T-cell (primary cell): ENCODE data around the gene HLA-DMB. TPM values are rescaled to one million over a fixed set of nuclear protein-coding genes. Genes with fewer than 3 reads are reported as not detected.

Source experiments
- ATAC-seq, 4 experiments: fragments of 200-7000 bp in 3 of 4; fragments of 150-1000 bp in 1 of 4; cut with Tn5 transposase; replicated peaks in 1 of 4; 1 replicate in 3 of 4; 2 replicates in 1 of 4; pipeline ENCODE4 v1.10.0; 2021; ENCODE audit warnings: moderate library complexity in 3 of 4, mild to moderate bottlenecking in 2 of 4, moderate number of reproducible peaks in 1 of 4
- CTCF ChIA-PET, 2 donors: fragments of 300-600 bp; sonication (Branson Sonifier 250); formaldehyde crosslinking; loops; one replicate each; lab custom pipeline; 2022; ENCODE audit warnings: antibody characterized with exemption in 2 of 2; lab: Charles Lee
- POLR2A ChIA-PET, 2 donors: fragments of 300-600 bp; sonication (Branson Sonifier 250); formaldehyde crosslinking; loops; one replicate each; lab custom pipeline; 2022; ENCODE audit warnings: antibody characterized with exemption in 2 of 2; lab: Charles Lee
- DNase-seq, 35 experiments: peaks; one replicate each; pipeline versions ENCODE4 v3.0.0 to v3.0.0-alpha.2; 2013 to 2023
- H3K27ac ChIP-seq: one replicate; pipeline ENCODE4 v1.5.1; 2013; ENCODE audit warnings: low read length
- H3K27me3 ChIP-seq, 2 experiments: replicated peaks in 1 of 2; 1 replicate in 1 of 2; 2 replicates in 1 of 2; pipeline versions ENCODE4 v1.6.1 to v1.7.0; 2013; ENCODE audit warnings: low read length in 1 of 2, mixed read lengths in 1 of 2; ENCODE audit not compliant: control insufficient read depth in 2 of 2, insufficient read depth in 2 of 2; ENCODE audit errors: extremely low read depth in 1 of 2
- H3K36me3 ChIP-seq, 2 donors: 1 replicate in 1 of 2; 2 replicates in 1 of 2; pipeline versions ENCODE4 v1.6.1 to v1.7.0; 2013; ENCODE audit warnings: low read length in 1 of 2; ENCODE audit not compliant: control insufficient read depth in 2 of 2, insufficient read depth in 1 of 2; ENCODE audit errors: extremely low read depth in 1 of 2
- H3K4me1 ChIP-seq, 2 experiments: 1 replicate in 1 of 2; 2 replicates in 1 of 2; pipeline versions ENCODE4 v1.6.1 to v1.7.0; 2013; ENCODE audit warnings: low read length in 2 of 2, mixed read lengths in 1 of 2; ENCODE audit not compliant: insufficient read depth in 2 of 2, control insufficient read depth in 1 of 2; ENCODE audit errors: extremely low read depth in 1 of 2
- H3K4me3 ChIP-seq, 2 donors: 1 replicate in 1 of 2; 2 replicates in 1 of 2; pipeline versions ENCODE4 v1.5.1 to v1.7.0; 2013; ENCODE audit warnings: mild to moderate bottlenecking in 2 of 2, low read length in 1 of 2, moderate library complexity in 1 of 2; ENCODE audit not compliant: control insufficient read depth in 1 of 2; ENCODE audit errors: extremely low read depth in 1 of 2
- H3K9me3 ChIP-seq: 2 replicates; pipeline ENCODE4 v1.7.0; 2013
- H3K27ac Mint-ChIP-seq, 2 donors: one replicate each; pipeline ENCODE4 v1.8.0; 2020 to 2021; ENCODE audit warnings: mild to moderate bottlenecking in 2 of 2, mixed read lengths in 2 of 2
- H3K27me3 Mint-ChIP-seq, 2 donors: one replicate each; pipeline ENCODE4 v1.8.0; 2021 to 2022; ENCODE audit warnings: mixed read lengths in 2 of 2
- H3K36me3 Mint-ChIP-seq: one replicate; pipeline ENCODE4 v1.8.0; 2021; ENCODE audit warnings: mixed read lengths
- H3K4me1 Mint-ChIP-seq, 3 donors: one replicate each; pipeline ENCODE4 v1.8.0; 2020 to 2022; ENCODE audit warnings: mixed read lengths in 3 of 3, mild to moderate bottlenecking in 1 of 3
- H3K4me3 Mint-ChIP-seq, 3 donors: one replicate each; pipeline ENCODE4 v1.8.0; 2020 to 2022; ENCODE audit warnings: mild to moderate bottlenecking in 3 of 3, mixed read lengths in 3 of 3, moderate library complexity in 3 of 3
- H3K9me3 Mint-ChIP-seq, 3 donors: one replicate each; pipeline ENCODE4 v1.8.0; 2020 to 2022; ENCODE audit warnings: mixed read lengths in 3 of 3
- WGBS: methylation state at CpG from one replicate; pipeline ENCODE4 v1.1.5; 2013; ENCODE audit warnings: missing lambda C conversion rate; ENCODE audit not compliant: insufficient coverage; 5-methylcytosine and 5-hydroxymethylcytosine counted together
- total RNA-seq, 35 experiments: library from RNA in 6 of 35; stranded (reverse) in 6 of 35; fragments of 120-200 nt in 1 of 35; gene quantifications; one replicate each; pipeline versions ENCODE4 v1.2.1 to v1.2.4 and lab custom pipeline; 2013 to 2026

The HLA-DMB gene
- total RNA-seq, 5 donors from 2014 or later (not counting 1 experiment from before 2014, with no cell fraction given), result 8.8 to 30.6 (median 10.6) TPM

- Histone ChIP-seq H3K4me3 (peak overlapping the region; percentile 72 to 80), H3K4me1 (peaks cover 15 to 29% of the 10 kb centered on the region in 2 experiments), H3K27ac (peak overlapping the region; percentile 92), H3K36me3 (no peaks in the 10 kb centered on the region), H3K27me3 (no peaks in the 10 kb centered on the region), H3K9me3 (no peaks in the 10 kb centered on the region)
- peak overlapping the region; percentile 89 to 93 for H3K27ac Mint-ChIP-seq
- peaks cover 5% of the 10 kb centered on the region for H3K36me3 Mint-ChIP-seq
- DNase-seq (peak in 5 of 35 experiments; percentile 11 to 69 (median 24)), ATAC-seq (no peak)
- H3K9me3 Mint-ChIP-seq, result no peaks in the 10 kb centered on the region
- 1% methylated on average over 11 of the region's 16 CpGs for WGBS
- H3K4me3 Mint-ChIP-seq, result peak overlapping the region; percentile 96 to 99 (median 99)
- no peaks in the 10 kb centered on the region for H3K27me3 Mint-ChIP-seq
- CTCF ChIA-PET, result interaction anchor here (0.6 to 14.4 kb wide), 12 partner anchors 9 to 108 kb away, joined by 3 to 207 read pairs (median 5); partner anchors contain the start of genes HLA-DMA (in 1 of the 2), HLA-DMB (in 1 of the 2) and HLA-DPB1 (in 1 of the 2)
- H3K4me1 Mint-ChIP-seq, result peaks cover 45 to 56% (median 46%) of the 10 kb centered on the region in 3 donors
- POLR2A ChIA-PET, result interaction anchor here (0.5 to 1.3 kb wide), 5 partner anchors 11 to 113 kb away, joined by 3 to 5 read pairs (median 4); partner anchors contain the start of genes HLA-DMA (in 1 of the 2) and PSMB9 (in 1 of the 2)
Observed at GRCh38 chr6:32967151-32968091, 26.6 kb upstream of the HLA-DMB start.

DNA sequence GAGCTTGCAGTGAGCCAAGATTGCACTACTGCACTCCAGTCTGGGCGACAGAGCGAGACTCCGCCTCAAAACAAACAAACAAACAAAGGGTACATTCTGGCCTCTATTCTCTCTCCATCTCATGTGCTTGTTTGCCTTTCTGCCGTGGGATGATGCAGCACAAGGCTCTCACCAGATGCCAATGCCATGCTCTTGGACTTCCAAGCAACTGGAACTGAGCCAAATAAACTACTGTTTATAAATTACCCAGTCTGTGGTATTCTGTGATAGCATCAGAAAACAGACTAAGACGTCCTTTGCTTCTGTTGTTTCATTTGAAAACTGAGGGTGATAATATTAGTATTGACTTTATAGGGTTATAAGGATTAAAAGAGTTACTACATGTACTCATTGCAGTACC lies 23.9 kb upstream of the HLA-DMB start:
- ATAC-seq (no peak), DNase-seq (no peak)
- H3K36me3 ChIP-seq, result no peaks in the 10 kb centered on the region
- Mint-ChIP-seq H3K27ac (peak overlapping the region; percentile 85 to 89), H3K4me3 (no peak overlapping the region), H3K9me3 (no peaks in the 10 kb centered on the region), H3K27me3 (no peaks in the 10 kb centered on the region), H3K4me1 (peaks cover 61 to 68% (median 64%) of the 10 kb centered on the region in 3 donors), H3K36me3 (no peaks in the 10 kb centered on the region)
- H3K27me3 ChIP-seq, result no peaks in the 10 kb centered on the region
- ChIA-PET CTCF (interaction anchor here (1.4 to 14.4 kb wide), 3 partner anchors 11 to 94 kb away, joined by 3 to 207 read pairs (median 7); partner anchors contain the start of gene HLA-DMA (in 2 of the 2)), POLR2A (no interaction called here)
- H3K4me3 ChIP-seq, result no peak overlapping the region
- H3K9me3 ChIP-seq, result no peaks in the 10 kb centered on the region
- peak overlapping the region; percentile 28 for H3K27ac ChIP-seq
- H3K4me1 ChIP-seq, result peaks cover 15 to 21% of the 10 kb centered on the region in 2 experiments
- 80% methylated on average over 1 of the region's 5 CpGs for WGBS

GRCh38 chr6:32963866-32964265 lies 23.0 kb upstream of the HLA-DMB start:
- Mint-ChIP-seq H3K4me3 (no peak overlapping the region), H3K27ac (peak overlapping the region; percentile 44 to 78), H3K9me3 (no peaks in the 10 kb centered on the region), H3K4me1 (peaks cover 61 to 67% (median 66%) of the 10 kb centered on the region in 3 donors), H3K27me3 (no peaks in the 10 kb centered on the region), H3K36me3 (no peaks in the 10 kb centered on the region)
- CTCF ChIA-PET, result interaction anchor here (1.0 to 14.4 kb wide), 8 partner anchors 8 to 119 kb away, joined by 3 to 207 read pairs (median 4); partner anchors contain the start of gene HLA-DMA (in 1 of the 2)
- no peaks in the 10 kb centered on the region for H3K9me3 ChIP-seq
- peak overlapping the region; percentile 32 for H3K27ac ChIP-seq
- POLR2A ChIA-PET, result interaction anchor here (2.3 to 3.6 kb wide), 2 partner anchors 8 kb away, joined by 10 to 29 read pairs; no protein-coding TSS in a partner anchor
- DNase-seq, result no peak
- H3K27me3 ChIP-seq, result no peaks in the 10 kb centered on the region
- WGBS, result no CpG with 5 or more reads among the region's 1 CpG
- ATAC-seq, result no peak
- H3K36me3 ChIP-seq, result no peaks in the 10 kb centered on the region
- H3K4me3 ChIP-seq, result no peak overlapping the region
- peaks cover 13 to 15% of the 10 kb centered on the region in 2 experiments for H3K4me1 ChIP-seq

- Mint-ChIP-seq H3K4me1 (peaks cover 56 to 61% (median 61%) of the 10 kb centered on the region in 3 donors), H3K27ac (peak overlapping the region; percentile 68 to 77), H3K27me3 (no peaks in the 10 kb centered on the region), H3K4me3 (no peak overlapping the region), H3K9me3 (no peaks in the 10 kb centered on the region), H3K36me3 (no peaks in the 10 kb centered on the region)
- Histone ChIP-seq H3K27me3 (no peaks in the 10 kb centered on the region), H3K27ac (peak overlapping the region; percentile 11), H3K36me3 (no peaks in the 10 kb centered on the region), H3K4me1 (peaks cover 10 to 15% of the 10 kb centered on the region in 2 experiments), H3K4me3 (no peak overlapping the region), H3K9me3 (no peaks in the 10 kb centered on the region)
- WGBS, result no CpG with 5 or more reads among the region's 1 CpG
- DNase-seq (no peak), ATAC-seq (no peak)
- POLR2A ChIA-PET, result interaction anchor here (2.3 to 3.6 kb wide), 2 partner anchors 9 to 10 kb away, joined by 10 to 29 read pairs; no protein-coding TSS in a partner anchor
- CTCF ChIA-PET, result interaction anchor here (0.5 to 14.4 kb wide), 7 partner anchors 9 to 1473 kb away, joined by 3 to 207 read pairs (median 4); partner anchors contain the start of gene HLA-DMA (in 1 of the 2)
Observed at GRCh38 chr6:32962213-32962826, 21.5 kb upstream of the HLA-DMB start.

DNA sequence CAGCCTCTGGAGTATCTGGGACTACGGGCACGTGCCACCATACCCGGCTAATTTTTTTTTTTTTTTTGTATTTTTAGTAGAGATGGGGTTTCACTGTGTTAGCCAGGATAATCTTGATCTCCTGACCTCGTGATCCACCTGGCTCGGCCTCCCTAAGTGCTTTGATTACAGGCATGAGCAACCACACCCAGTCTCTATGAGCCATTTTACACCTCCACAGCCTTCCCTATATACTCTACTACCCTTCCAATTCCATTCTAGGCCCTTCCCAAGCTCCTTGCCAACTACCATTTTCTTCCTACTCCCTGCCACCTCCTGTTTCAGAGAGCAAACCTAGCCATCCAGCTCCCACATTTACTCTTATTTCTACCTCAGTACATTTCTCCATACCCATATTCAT lies 19.7 kb upstream of the HLA-DMB start:
- Mint-ChIP-seq H3K27ac (no peak overlapping the region), H3K9me3 (no peaks in the 10 kb centered on the region), H3K27me3 (no peaks in the 10 kb centered on the region), H3K36me3 (no peaks in the 10 kb centered on the region), H3K4me1 (peaks cover 39 to 48% (median 43%) of the 10 kb centered on the region in 3 donors), H3K4me3 (no peak overlapping the region)
- no peak for ATAC-seq
- no peaks in the 10 kb centered on the region for H3K9me3 ChIP-seq
- no peaks in the 10 kb centered on the region for H3K4me1 ChIP-seq
- H3K27me3 ChIP-seq, result no peaks in the 10 kb centered on the region
- ChIA-PET CTCF (interaction anchor here (0.9 to 14.4 kb wide), 3 partner anchors 7 to 27 kb away, joined by 3 to 207 read pairs (median 6); partner anchors contain the start of gene HLA-DMA (in 1 of the 2)), POLR2A (interaction anchor here in 1 of 2 donors (3.6 kb wide), 1 partner anchor 11 kb away, joined by 29 read pairs; no protein-coding TSS in a partner anchor)
- no peaks in the 10 kb centered on the region for H3K36me3 ChIP-seq
- H3K27ac ChIP-seq, result no peak overlapping the region
- H3K4me3 ChIP-seq, result no peak overlapping the region
- WGBS, result no CpG with 5 or more reads among the region's 5 CpGs
- DNase-seq, result no peak
